ENCODE results near the gene INTS14. TPM values are rescaled to one million over a fixed set of nuclear protein-coding genes. Genes with fewer than 3 reads are reported as not detected.

Gene INTS14
- total and polyA plus RNA-seq, 4 experiments from 2014 or later, result 27.1 to 40.3 (median 33.2) TPM

GRCh38 chr15:65583701-65584100 lies 27.2 kb downstream of the INTS14 start:
- CTCF ChIA-PET (ENCODE audit: partially characterized antibody), result no interaction called here
- H3K9me3 Mint-ChIP-seq, result no peaks in the 10 kb centered on the region
- intact Hi-C loops (cut with micrococcal nuclease), result no loop called here
- peak overlapping the region; percentile 50 for H3K27ac ChIP-seq (ENCODE audit: low read depth, low read length)
- peak; percentile 54 to 74 (median 66) for DNase-seq
- H3K4me3 Mint-ChIP-seq, result peak overlapping the region; percentile 46 to 71 (median 59)
- H3K4me1 ChIP-seq (ENCODE audit: insufficient read depth, low read length), result peaks cover 19% of the 10 kb centered on the region
- no peaks in the 10 kb centered on the region for H3K27me3 Mint-ChIP-seq
- H3K36me3 ChIP-seq (ENCODE audit: insufficient read depth, low read length), result peaks cover 23% of the 10 kb centered on the region
- H3K4me1 Mint-ChIP-seq, result peaks cover 23 to 36% (median 31%) of the 10 kb centered on the region in 4 donors
- no peak overlapping the region for H3K4me3 ChIP-seq (ENCODE audit: low read length in 2 of 2)
- H3K36me3 Mint-ChIP-seq, result peaks cover 64 to 67% of the 10 kb centered on the region in 2 donors
- POLR2A ChIA-PET (ENCODE audit: partially characterized antibody), result interaction anchor here (2.1 kb wide), 1 partner anchor 27 kb away, joined by 10 read pairs; the partner anchor contains the start of gene INTS14
- no peaks in the 10 kb centered on the region for H3K27me3 ChIP-seq (ENCODE audit: insufficient read depth, low read length)
- peak overlapping the region; percentile 92 to 97 (median 95) for H3K27ac Mint-ChIP-seq
- H3K9me3 ChIP-seq (ENCODE audit: control insufficient read depth in 1 of 2, low read length in 2 of 2), result no peaks in the 10 kb centered on the region

- Histone ChIP-seq H3K36me3 (ENCODE audit: insufficient read depth, low read length) (peaks cover 29% of the 10 kb centered on the region), H3K4me3 (ENCODE audit: low read length in 2 of 2) (no peak overlapping the region), H3K27me3 (ENCODE audit: insufficient read depth, low read length) (no peaks in the 10 kb centered on the region), H3K9me3 (ENCODE audit: control insufficient read depth in 1 of 2, low read length in 2 of 2) (no peaks in the 10 kb centered on the region), H3K4me1 (ENCODE audit: insufficient read depth, low read length) (peaks cover 19% of the 10 kb centered on the region), H3K27ac (ENCODE audit: low read depth, low read length) (no peak overlapping the region)
- ChIA-PET CTCF (ENCODE audit: partially characterized antibody) (interaction anchor here (0.6 to 1.3 kb wide), 3 partner anchors 12 to 892 kb away, joined by 3 read pairs; no protein-coding TSS in a partner anchor), POLR2A (ENCODE audit: partially characterized antibody) (no interaction called here)
- peaks cover 17 to 30% (median 23%) of the 10 kb centered on the region in 4 donors for H3K4me1 Mint-ChIP-seq
- no peaks in the 10 kb centered on the region for H3K9me3 Mint-ChIP-seq
- peak overlapping the region in 5 of 7 donors; percentile 8 to 92 (median 75) for H3K27ac Mint-ChIP-seq
- H3K4me3 Mint-ChIP-seq, result no peak overlapping the region
- H3K27me3 Mint-ChIP-seq, result no peaks in the 10 kb centered on the region
- intact Hi-C loops (cut with micrococcal nuclease), result no loop called here
- no peak for DNase-seq
- peaks cover 63 to 73% of the 10 kb centered on the region in 2 donors for H3K36me3 Mint-ChIP-seq
These were observed 30.6 kb downstream of the INTS14 start for GRCh38 chr15:65580287-65580686.

- intact Hi-C loops (cut with micrococcal nuclease), result no loop called here
- H3K27me3 Mint-ChIP-seq, result no peaks in the 10 kb centered on the region
These were observed 31.2 kb downstream of the INTS14 start for GRCh38 chr15:65579762-65580161.

GRCh38 chr15:65578904-65579728 lies 31.8 kb downstream of the INTS14 start:
- peaks cover 32% of the 10 kb centered on the region for H3K36me3 ChIP-seq (ENCODE audit: insufficient read depth, low read length)
- no peak overlapping the region for H3K27ac ChIP-seq (ENCODE audit: low read depth, low read length)
- CTCF ChIA-PET (ENCODE audit: partially characterized antibody), result no interaction called here

More at GRCh38 chr15:65579762-65580161, 31.2 kb downstream of the INTS14 start:
- Histone ChIP-seq H3K36me3 (ENCODE audit: insufficient read depth, low read length) (peaks cover 29% of the 10 kb centered on the region), H3K9me3 (ENCODE audit: control insufficient read depth in 1 of 2, low read length in 2 of 2) (no peaks in the 10 kb centered on the region), H3K4me3 (ENCODE audit: low read length in 2 of 2) (no peak overlapping the region), H3K27ac (ENCODE audit: low read depth, low read length) (no peak overlapping the region), H3K4me1 (ENCODE audit: insufficient read depth, low read length) (peaks cover 17% of the 10 kb centered on the region), H3K27me3 (ENCODE audit: insufficient read depth, low read length) (no peaks in the 10 kb centered on the region)
- POLR2A ChIA-PET (ENCODE audit: partially characterized antibody), result interaction anchor here (1.4 to 1.9 kb wide), 2 partner anchors 31 to 49 kb away, joined by 3 to 6 read pairs; partner anchors contain the start of genes HACD3 and INTS14
- Mint-ChIP-seq H3K27ac (peak overlapping the region in 4 of 7 donors; percentile 39 to 92 (median 82)), H3K4me1 (peaks cover 17 to 28% (median 21%) of the 10 kb centered on the region in 4 donors), H3K4me3 (no peak overlapping the region), H3K9me3 (no peaks in the 10 kb centered on the region), H3K36me3 (peaks cover 63 to 73% of the 10 kb centered on the region in 2 donors)
- DNase-seq, result no peak
- CTCF ChIA-PET (ENCODE audit: partially characterized antibody), result interaction anchor here (1.1 kb wide), 1 partner anchor 12 kb away, joined by 3 read pairs; no protein-coding TSS in a partner anchor

GRCh38 chr15:65577129-65577996 lies 33.6 kb downstream of the INTS14 start:
- H3K36me3 Mint-ChIP-seq, result peaks cover 44 to 64% of the 10 kb centered on the region in 2 donors
- Histone ChIP-seq H3K27ac (ENCODE audit: low read depth, low read length) (no peak overlapping the region), H3K4me1 (ENCODE audit: insufficient read depth, low read length) (no peaks in the 10 kb centered on the region), H3K9me3 (ENCODE audit: control insufficient read depth in 1 of 2, low read length in 2 of 2) (no peaks in the 10 kb centered on the region), H3K27me3 (ENCODE audit: insufficient read depth, low read length) (no peaks in the 10 kb centered on the region), H3K36me3 (ENCODE audit: insufficient read depth, low read length) (peaks cover 35% of the 10 kb centered on the region), H3K4me3 (ENCODE audit: low read length in 2 of 2) (no peak overlapping the region)
- peak overlapping the region in 3 of 7 donors; percentile 64 to 74 (median 65) for H3K27ac Mint-ChIP-seq
- CTCF ChIA-PET (ENCODE audit: partially characterized antibody), result interaction anchor here (0.6 kb wide), 1 partner anchor 278 kb away, joined by 4 read pairs; no protein-coding TSS in a partner anchor
- DNase-seq, result no peak
- no peak overlapping the region for H3K4me3 Mint-ChIP-seq
- POLR2A ChIA-PET (ENCODE audit: partially characterized antibody), result no interaction called here
- H3K9me3 Mint-ChIP-seq, result no peaks in the 10 kb centered on the region
- no peaks in the 10 kb centered on the region for H3K27me3 Mint-ChIP-seq
- intact Hi-C loops (cut with micrococcal nuclease), result no loop called here
- peaks cover 0 to 4% (median under 1%) of the 10 kb centered on the region in 4 donors for H3K4me1 Mint-ChIP-seq

More at GRCh38 chr15:65578904-65579728, 31.8 kb downstream of the INTS14 start:
- Histone ChIP-seq H3K27me3 (ENCODE audit: insufficient read depth, low read length) (no peaks in the 10 kb centered on the region), H3K9me3 (ENCODE audit: control insufficient read depth in 1 of 2, low read length in 2 of 2) (no peaks in the 10 kb centered on the region), H3K4me3 (ENCODE audit: low read length in 2 of 2) (no peak overlapping the region), H3K4me1 (ENCODE audit: insufficient read depth, low read length) (peaks cover 11% of the 10 kb centered on the region)
- Mint-ChIP-seq H3K4me3 (no peak overlapping the region), H3K9me3 (no peaks in the 10 kb centered on the region), H3K36me3 (peaks cover 56 to 71% of the 10 kb centered on the region in 2 donors), H3K27ac (peak overlapping the region in 3 of 7 donors; percentile 22 to 48 (median 26)), H3K4me1 (peaks cover 11 to 22% (median 15%) of the 10 kb centered on the region in 4 donors), H3K27me3 (no peaks in the 10 kb centered on the region)
- DNase-seq, result no peak
- intact Hi-C loops (cut with micrococcal nuclease), result no loop called here
- POLR2A ChIA-PET (ENCODE audit: partially characterized antibody), result interaction anchor here (0.7 to 1.9 kb wide), 4 partner anchors 17 to 48 kb away, joined by 3 to 6 read pairs (median 3); partner anchors contain the start of genes HACD3 and INTS14

- Mint-ChIP-seq H3K4me1 (no peaks in the 10 kb centered on the region), H3K36me3 (peaks cover 41 to 62% of the 10 kb centered on the region in 2 donors), H3K9me3 (no peaks in the 10 kb centered on the region), H3K4me3 (no peak overlapping the region), H3K27ac (peak overlapping the region in 2 of 7 donors; percentile 16 to 65), H3K27me3 (no peaks in the 10 kb centered on the region)
- DNase-seq, result no peak
- Histone ChIP-seq H3K36me3 (ENCODE audit: insufficient read depth, low read length) (peaks cover 35% of the 10 kb centered on the region), H3K4me3 (ENCODE audit: low read length in 2 of 2) (no peak overlapping the region), H3K4me1 (ENCODE audit: insufficient read depth, low read length) (no peaks in the 10 kb centered on the region), H3K27me3 (ENCODE audit: insufficient read depth, low read length) (no peaks in the 10 kb centered on the region), H3K9me3 (ENCODE audit: control insufficient read depth in 1 of 2, low read length in 2 of 2) (no peaks in the 10 kb centered on the region), H3K27ac (ENCODE audit: low read depth, low read length) (no peak overlapping the region)
- CTCF ChIA-PET (ENCODE audit: partially characterized antibody), result interaction anchor here (0.6 kb wide), 1 partner anchor 278 kb away, joined by 4 read pairs; no protein-coding TSS in a partner anchor
- POLR2A ChIA-PET (ENCODE audit: partially characterized antibody), result no interaction called here
- intact Hi-C loops (cut with micrococcal nuclease), result no loop called here
These were observed 34.3 kb downstream of the INTS14 start for GRCh38 chr15:65576664-65577063.

Data from CD4-positive, alpha-beta memory T cell (primary cell).